IPS-18c (cell line): ENCODE data around the gene PLPP2.

Source experiments
- H3K4me3 ChIP-seq: 2 replicates; pipeline ENCODE4 v1.7.0; 2013; ENCODE audit warnings: low read depth, mild to moderate bottlenecking, low read length, moderate library complexity; ENCODE audit not compliant: insufficient read depth
- H3K9me3 ChIP-seq: one replicate; pipeline ENCODE4 v1.6.1; 2013; ENCODE audit warnings: mild to moderate bottlenecking, low read length, moderate library complexity; ENCODE audit not compliant: control insufficient read depth, insufficient read depth

The PLPP2 gene

GRCh38 chr19:305240-306150, 14.3 kb upstream of the PLPP2 start:
- H3K4me3 ChIP-seq: no peak overlapping the region
- H3K9me3 ChIP-seq: no peaks in the 10 kb centered on the region

GRCh38 chr19:296476-297225, 5.4 kb upstream of the PLPP2 start:
- peaks cover 3% of the 10 kb centered on the region for H3K9me3 ChIP-seq
- no peak overlapping the region for H3K4me3 ChIP-seq

GRCh38 chr19:295687-296370, 4.6 kb upstream of the PLPP2 start:
- peaks cover 3% of the 10 kb centered on the region for H3K9me3 ChIP-seq
- H3K4me3 ChIP-seq: no peak overlapping the region; the same call in 1 of the 2 replicates

- 0 out of 2 replicates have a peak overlapping the region, but pooled peaks have one; percentile 21 for H3K4me3 ChIP-seq
Observed at GRCh38 chr19:294946-295686, 3.9 kb upstream of the PLPP2 start.

GRCh38 chr19:294341-294945, 3.2 kb upstream of the PLPP2 start:
- Histone ChIP-seq H3K9me3 (peaks cover 3% of the 10 kb centered on the region), H3K4me3 (peak overlapping the region; percentile 21; the same call in 1 of the 2 replicates)

More at GRCh38 chr19:294946-295686, 3.9 kb upstream of the PLPP2 start:
- H3K9me3 ChIP-seq: peaks cover 3% of the 10 kb centered on the region

GRCh38 chr19:293436-294110, 2.4 kb upstream of the PLPP2 start:
- peaks cover 3% of the 10 kb centered on the region for H3K9me3 ChIP-seq
- H3K4me3 ChIP-seq: no peak overlapping the region

GRCh38 chr19:292951-293350, 1.7 kb upstream of the PLPP2 start:
- H3K9me3 ChIP-seq: peaks cover 3% of the 10 kb centered on the region

GRCh38 chr19:292281-292884, 1.2 kb upstream of the PLPP2 start:
- no peak overlapping the region for H3K4me3 ChIP-seq
- peaks cover 3% of the 10 kb centered on the region for H3K9me3 ChIP-seq

More at GRCh38 chr19:292951-293350, 1.7 kb upstream of the PLPP2 start:
- H3K4me3 ChIP-seq: no peak overlapping the region

- Histone ChIP-seq H3K4me3 (no peak overlapping the region), H3K9me3 (peaks cover 3% of the 10 kb centered on the region)
Observed at GRCh38 chr19:291561-292280, 518 bp upstream of the PLPP2 start.

GRCh38 chr19:290372-291005, 714 bp downstream of the PLPP2 start:
- Histone ChIP-seq H3K9me3 (peaks cover 3% of the 10 kb centered on the region), H3K4me3 (peak overlapping the region; percentile 45)

- H3K9me3 ChIP-seq: peaks cover 3% of the 10 kb centered on the region
- H3K4me3 ChIP-seq: peak overlapping the region; percentile 45; the same call in 1 of the 2 replicates
Observed at GRCh38 chr19:289651-290371, 1.4 kb downstream of the PLPP2 start.

- Histone ChIP-seq H3K9me3 (peaks cover 3% of the 10 kb centered on the region), H3K4me3 (no peak overlapping the region)
Observed at GRCh38 chr19:288911-289310, 2.3 kb downstream of the PLPP2 start.

- H3K4me3 ChIP-seq: no peak overlapping the region
- H3K9me3 ChIP-seq: no peaks in the 10 kb centered on the region
Observed at GRCh38 chr19:287381-287871, 3.8 kb downstream of the PLPP2 start.

- Histone ChIP-seq H3K9me3 (no peaks in the 10 kb centered on the region), H3K4me3 (no peak overlapping the region)
Observed at GRCh38 chr19:283395-283794, 7.8 kb downstream of the PLPP2 start.
